Endothelial cell (in vitro differentiated cells): ENCODE results near the gene ZCCHC18. TPM values are rescaled to one million over a fixed set of nuclear protein-coding genes. Genes with fewer than 3 reads are reported as not detected.
"Not testable (repeated sequence)": the region's sequence is repeated elsewhere in the genome, so short reads cannot be mapped to it uniquely, and the experiment has no call there.

Source experiments
- DNase-seq: peaks from one replicate; pipeline ENCODE4 v3.0.0; 2021; ENCODE audit warnings: low spot score
- H3K27ac Mint-ChIP-seq: one replicate; pipeline ENCODE4 v1.8.0; 2021; ENCODE audit warnings: mixed read lengths, inconsistent platforms; ENCODE audit not compliant: unreplicated experiment
- H3K27me3 Mint-ChIP-seq: one replicate; pipeline ENCODE4 v1.8.0; 2021; ENCODE audit warnings: mild to moderate bottlenecking, moderate library complexity, mixed read lengths, inconsistent platforms; ENCODE audit not compliant: unreplicated experiment
- H3K36me3 Mint-ChIP-seq: one replicate; pipeline ENCODE4 v1.8.0; 2021; ENCODE audit warnings: mild to moderate bottlenecking, low read depth, mixed read lengths, inconsistent platforms; ENCODE audit not compliant: unreplicated experiment
- H3K4me1 Mint-ChIP-seq: one replicate; pipeline ENCODE4 v1.8.0; 2021; ENCODE audit warnings: mild to moderate bottlenecking, mixed read lengths, inconsistent platforms; ENCODE audit not compliant: unreplicated experiment
- H3K4me3 Mint-ChIP-seq: one replicate; pipeline ENCODE4 v1.8.0; 2021; ENCODE audit warnings: mild to moderate bottlenecking, mixed read lengths, inconsistent platforms; ENCODE audit not compliant: unreplicated experiment
- H3K9me3 Mint-ChIP-seq: one replicate; pipeline ENCODE4 v1.8.0; 2021; ENCODE audit warnings: mixed read lengths, inconsistent platforms; ENCODE audit not compliant: unreplicated experiment
- CTCF ChIP-seq: fragments of 200-600 bp; sonication (generic); IDR thresholded peaks from one replicate; pipeline ENCODE4 v1.5.0; 2021; ENCODE audit warnings: antibody characterized with exemption; ENCODE audit not compliant: unreplicated experiment
- long read RNA-seq: library from polyadenylated mRNA; unstranded; transcript quantifications from one replicate; pipeline ENCODE4 v2.0.0, GENCODE V29; 2020; ENCODE audit not compliant: unreplicated experiment
- total RNA-seq: library from RNA; stranded (reverse); fragmentation: NEBNext Ultra II Directional; extraction: Animal tissue kit (Norgen Biotek cat#: 25700); gene quantifications from one replicate; pipeline ENCODE4 v1.2.1, GENCODE V29; 2021; ENCODE audit not compliant: unreplicated experiment

ZCCHC18 gene
- 3.6 TPM for total RNA-seq
- long read RNA-seq, partial matches to known transcripts = 0 of 4 reads
- long read RNA-seq, other reads (novel, unspliced or antisense) = 0 of 4 reads

- no peaks in the 10 kb centered on the region for H3K9me3 Mint-ChIP-seq
- H3K27ac Mint-ChIP-seq = peak within 1 kb of the TSS; percentile 57
Observed at GRCh38 chrX:104112326-104112951, at the start of gene ZCCHC18. Gene ZCCHC18, plus strand, starts transcription at chrX:104112523. Its CDS starts 1,589 bp downstream, at chrX:104114112.

GRCh38 chrX:104062636-104063035, 49.7 kb upstream of the ZCCHC18 start:
- not testable (repeated sequence) for H3K9me3 Mint-ChIP-seq, H3K4me3 Mint-ChIP-seq, DNase-seq, H3K4me1 Mint-ChIP-seq, H3K36me3 Mint-ChIP-seq, H3K27ac Mint-ChIP-seq, H3K27me3 Mint-ChIP-seq

More at GRCh38 chrX:104112326-104112951, at the start of gene ZCCHC18:
- TF ChIP-seq CTCF = no peak
- no peaks in the 10 kb centered on the region for H3K27me3 Mint-ChIP-seq
- H3K4me1 Mint-ChIP-seq = peaks cover 5% of the 10 kb centered on the region
- no peaks in the 10 kb centered on the region for H3K36me3 Mint-ChIP-seq
- H3K4me3 Mint-ChIP-seq = peak within 1 kb of the TSS; percentile 91
- DNase-seq = peak; percentile 66

- not testable (repeated sequence) for H3K27ac Mint-ChIP-seq, H3K27me3 Mint-ChIP-seq, H3K4me1 Mint-ChIP-seq, H3K4me3 Mint-ChIP-seq, H3K36me3 Mint-ChIP-seq, DNase-seq, H3K9me3 Mint-ChIP-seq
Observed at GRCh38 chrX:104075778-104076445, 36.4 kb upstream of the ZCCHC18 start, which contains the start of gene TMSB15C. Gene TMSB15C, minus strand, starts transcription at chrX:104076236.

GRCh38 chrX:104077854-104078253, 34.5 kb upstream of the ZCCHC18 start:
- not testable (repeated sequence) for H3K4me1 Mint-ChIP-seq, H3K27ac Mint-ChIP-seq, H3K36me3 Mint-ChIP-seq, H3K27me3 Mint-ChIP-seq, H3K4me3 Mint-ChIP-seq, DNase-seq, H3K9me3 Mint-ChIP-seq

GRCh38 chrX:104084063-104084462, 28.3 kb upstream of the ZCCHC18 start:
- H3K4me3 Mint-ChIP-seq = no peak overlapping the region
- no peak overlapping the region for H3K27ac Mint-ChIP-seq
- no peak for TF ChIP-seq CTCF
- H3K9me3 Mint-ChIP-seq = no peaks in the 10 kb centered on the region
- no peaks in the 10 kb centered on the region for H3K4me1 Mint-ChIP-seq
- no peaks in the 10 kb centered on the region for H3K27me3 Mint-ChIP-seq
- no peaks in the 10 kb centered on the region for H3K36me3 Mint-ChIP-seq
- DNase-seq = no peak

- DNase-seq = no peak
- Mint-ChIP-seq H3K36me3 (no peaks in the 10 kb centered on the region), H3K27me3 (no peaks in the 10 kb centered on the region), H3K9me3 (no peaks in the 10 kb centered on the region), H3K4me3 (no peak overlapping the region), H3K4me1 (no peaks in the 10 kb centered on the region), H3K27ac (no peak overlapping the region)
- no peak for TF ChIP-seq CTCF
Observed at GRCh38 chrX:104084534-104085277, 27.6 kb upstream of the ZCCHC18 start.
